GM12892 (cell line): ENCODE data around the gene SLC44A4.

Experiments
- POLR2A ChIP-seq: IDR thresholded peaks from 2 replicates; pipeline ENCODE4 v1.6.1; 2011; ENCODE audit warnings: low read depth, low read length, control low read depth
- POLR2AphosphoS5 ChIP-seq: IDR thresholded peaks from 2 replicates; pipeline ENCODE4 v1.6.1; 2011; ENCODE audit warnings: low read depth, low read length, control low read depth

DNA sequence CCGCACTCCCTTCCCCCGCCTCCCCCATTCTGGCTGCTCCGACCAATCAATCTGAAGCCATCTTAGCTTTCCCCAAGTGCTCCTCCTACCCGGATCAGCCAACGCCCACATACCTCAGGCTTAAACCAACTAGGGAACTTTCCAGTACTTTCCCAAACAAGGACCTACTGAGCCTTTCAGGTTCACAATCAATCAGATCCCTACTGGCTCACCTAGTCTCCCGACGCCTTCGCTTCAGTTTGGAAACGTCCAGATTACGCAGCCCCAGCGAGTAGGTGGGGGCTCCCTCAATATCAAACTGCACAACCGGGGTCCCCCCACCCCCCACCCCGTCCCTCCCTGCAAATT is 64.1 kb downstream of the SLC44A4 start:
- no peak for TF ChIP-seq POLR2A
- TF ChIP-seq POLR2AphosphoS5, result no peak; the same call in 1 of the 2 replicates
